GM19025 (cell line): Measurements from ENCODE around the gene FIBP.
"Not testable (repeated sequence)": the region's sequence is repeated elsewhere in the genome, so short reads cannot be mapped to it uniquely, and the experiment has no call there.

ENCODE experiments used
- ATAC-seq: cut with Tn5 transposase; IDR thresholded peaks from one replicate; pipeline ENCODE4 v1.9.1; 2021; ENCODE audit warnings: mild to moderate bottlenecking, low read depth, moderate library complexity; ENCODE audit not compliant: unreplicated experiment

FIBP gene

DNA sequence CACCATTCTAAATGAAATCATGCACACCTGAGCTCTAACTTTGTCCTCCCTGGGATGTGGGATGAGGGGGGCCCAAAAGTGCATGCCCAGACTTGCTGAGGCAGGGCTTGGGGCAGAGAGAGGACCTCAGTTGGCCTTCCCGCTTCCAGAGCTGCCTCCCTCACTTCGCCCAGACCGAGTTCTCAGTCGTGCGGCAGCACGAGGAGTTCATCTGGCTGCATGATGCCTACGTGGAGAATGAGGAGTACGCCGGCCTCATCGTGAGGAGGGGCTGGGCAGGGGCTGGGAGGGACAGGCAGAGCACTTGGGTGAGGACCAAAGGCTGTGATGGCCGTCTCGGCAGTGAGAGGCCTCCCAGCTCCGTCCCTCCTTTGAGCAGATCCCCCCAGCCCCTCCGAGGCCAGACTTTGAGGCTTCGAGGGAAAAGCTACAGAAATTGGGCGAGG is 38.5 kb downstream of the FIBP start:
- no peak for ATAC-seq

DNA sequence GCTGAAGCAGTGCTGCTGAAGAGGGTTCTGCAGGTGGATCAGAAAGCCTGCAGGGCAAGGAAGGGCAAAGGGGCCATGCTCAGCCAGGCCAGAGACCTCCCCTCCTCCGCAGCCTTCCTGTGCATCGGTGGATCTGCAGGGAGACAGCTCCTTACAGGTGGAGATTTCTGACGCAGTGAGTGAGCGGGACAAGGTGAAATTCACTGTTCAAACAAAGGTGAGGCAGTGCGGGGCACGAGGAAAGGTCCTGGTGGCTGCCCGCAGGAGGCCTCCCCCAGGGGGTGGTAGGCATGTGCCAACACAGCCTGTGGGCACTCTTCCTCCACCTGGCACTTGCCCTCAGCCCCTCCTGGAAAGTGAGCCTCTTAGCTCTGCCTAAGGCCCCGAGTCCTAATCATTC is 38.9 kb downstream of the FIBP start:
- no peak for ATAC-seq

DNA sequence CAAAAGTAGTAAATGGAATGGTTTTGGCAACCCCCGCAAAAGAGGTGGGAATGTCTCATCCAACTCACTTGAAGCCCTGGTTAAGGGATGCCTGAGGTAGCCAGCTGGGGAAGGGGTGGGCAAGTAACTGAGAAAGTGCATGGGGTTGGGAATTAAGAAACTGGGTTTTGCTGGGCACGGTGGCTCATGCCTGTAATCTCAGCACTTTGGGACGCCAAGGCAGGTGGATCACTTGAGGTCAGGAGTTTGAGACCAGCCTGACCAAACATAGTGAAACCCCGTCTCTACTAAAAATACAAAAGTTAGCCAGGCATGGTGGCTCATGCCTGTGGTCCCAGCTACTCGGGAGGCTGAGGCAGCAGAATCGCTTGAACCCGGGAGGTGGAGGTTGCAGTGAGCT is 39.6 kb downstream of the FIBP start:
- ATAC-seq, result not testable (repeated sequence)

DNA sequence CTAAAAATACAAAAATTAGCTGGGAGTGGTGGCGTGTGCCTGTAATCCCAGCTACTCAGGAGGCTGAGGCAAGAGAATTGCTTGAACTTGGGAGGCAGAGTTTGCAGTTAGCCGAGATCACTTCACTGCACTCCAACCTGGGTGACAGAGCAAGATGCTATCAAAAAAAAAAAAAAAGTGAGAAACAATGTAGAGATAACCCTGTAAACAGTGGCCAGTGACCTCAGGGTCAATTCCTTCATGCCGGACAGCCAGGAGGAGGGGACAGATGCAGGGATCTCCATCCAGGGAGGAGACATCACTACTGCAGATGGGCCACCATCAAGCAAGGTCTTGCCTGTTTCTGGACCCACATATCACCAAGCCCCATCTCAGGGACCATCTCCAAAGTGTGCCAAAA is 40.5 kb downstream of the FIBP start:
- no peak for ATAC-seq

DNA sequence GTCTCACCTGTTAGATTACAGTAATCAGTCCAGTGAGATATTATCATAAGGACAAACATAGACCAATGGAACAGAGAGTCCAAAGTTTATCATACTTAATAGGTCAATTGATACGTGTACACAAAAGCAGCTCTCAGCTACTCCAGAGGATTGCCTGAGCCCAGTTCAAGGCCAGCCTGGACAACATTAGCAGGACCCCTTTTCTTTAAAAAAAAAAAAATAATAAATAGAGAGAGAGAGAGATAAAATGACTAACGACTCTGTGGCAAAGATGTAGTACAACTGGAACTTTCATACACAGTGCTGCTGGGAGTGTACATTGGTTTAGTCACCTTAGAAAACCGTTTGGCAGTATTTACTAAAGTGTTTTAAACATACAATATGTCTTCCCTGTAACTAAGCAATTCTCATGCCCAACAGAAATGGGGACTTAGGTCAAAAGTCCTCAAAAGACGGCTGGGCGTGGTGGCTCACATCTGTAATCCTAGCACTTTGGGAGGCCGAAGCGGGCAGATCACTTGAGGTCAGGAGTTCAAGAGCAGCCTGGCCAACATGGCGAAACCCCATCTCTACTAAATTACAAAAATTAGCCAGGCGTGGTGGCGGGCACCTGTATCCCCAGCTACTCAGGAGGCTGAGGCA is 43.9 kb downstream of the FIBP start:
- ATAC-seq, result no peak

DNA sequence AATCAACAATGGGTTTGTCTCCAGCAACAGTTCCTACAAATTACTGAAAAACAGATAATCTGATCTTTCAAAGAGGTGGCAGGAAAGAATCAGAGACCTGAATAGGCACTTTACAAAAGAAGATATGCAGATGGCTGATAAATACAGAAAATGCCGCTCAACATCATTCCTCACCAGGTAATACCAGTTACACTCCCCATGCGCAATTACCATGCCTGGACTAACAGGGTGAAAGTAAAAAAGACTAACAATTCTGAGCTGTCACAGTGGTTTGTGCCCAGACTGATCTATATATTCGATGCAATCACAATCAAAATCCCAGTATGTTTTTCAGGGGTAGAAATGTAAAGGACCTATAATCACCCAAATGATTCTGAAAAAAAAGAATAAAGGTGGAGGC is 44.5 kb downstream of the FIBP start:
- ATAC-seq, result no peak

DNA sequence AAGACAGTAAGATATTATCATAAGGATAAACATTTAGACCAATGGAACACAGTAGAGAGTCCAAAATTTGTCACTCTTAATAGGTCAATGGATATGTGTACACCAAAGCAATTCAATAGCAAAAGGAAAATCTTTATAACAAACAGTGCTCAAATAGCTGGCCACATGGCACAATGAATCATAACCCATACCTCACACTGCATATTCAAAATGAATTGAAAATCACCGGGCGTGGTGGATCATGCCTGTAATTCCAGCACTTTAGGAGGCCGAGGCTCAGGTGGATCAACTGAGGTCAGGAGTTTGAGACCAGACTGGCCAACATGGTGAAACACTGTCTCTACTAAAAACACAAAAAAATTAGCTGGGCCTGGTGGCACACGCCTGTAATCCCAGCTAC is 46.1 kb downstream of the FIBP start:
- ATAC-seq, result no peak

DNA sequence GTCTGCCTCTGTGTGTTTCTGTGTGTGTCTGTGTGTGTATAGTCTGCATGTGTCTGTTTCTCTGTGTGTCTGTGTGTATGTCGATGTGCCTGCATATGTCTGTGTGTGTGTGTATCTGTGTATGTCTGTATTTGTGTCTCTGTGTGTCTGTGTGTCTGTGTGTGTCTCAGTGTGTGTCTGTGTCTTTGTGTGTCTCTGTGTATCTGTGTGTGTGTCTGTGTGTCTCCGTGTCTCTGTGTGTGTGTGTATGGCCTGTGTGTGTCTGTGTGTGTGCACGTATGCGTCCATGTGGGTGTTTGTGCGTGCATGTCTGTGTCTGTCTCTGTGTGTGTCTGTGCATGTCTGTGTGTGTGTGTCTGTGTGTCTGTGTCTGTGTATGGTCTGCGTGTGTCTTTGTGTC is 54.1 kb downstream of the FIBP start:
- no peak for ATAC-seq
